Lung (tissue), 12 donors: ENCODE measurements around the gene PAXX. TPM values are rescaled to one million over a fixed set of nuclear protein-coding genes. Genes with fewer than 3 reads are reported as not detected.

Experiments
- ATAC-seq: fragments of 200-7000 bp; cut with Tn5 transposase; one replicate; pipeline ENCODE4 v1.9.1; 2020; ENCODE audit warnings: moderate number of reproducible peaks; ENCODE audit not compliant: insufficient read depth, low FRiP score
- DNase-seq, 3 donors: peaks; one replicate each; pipeline ENCODE4 v3.0.0-alpha.2; 2013 to 2017
- H3K27ac ChIP-seq, 2 donors: one replicate each; pipeline ENCODE4 v1.5.1; 2013; ENCODE audit warnings: mild to moderate bottlenecking in 2 of 2, moderate library complexity in 2 of 2, control low read depth in 1 of 2, inconsistent platforms in 1 of 2, low read depth in 1 of 2, low read length in 1 of 2
- H3K27me3 ChIP-seq, 3 donors: one replicate each; pipeline ENCODE4 v1.5.1; 2013; ENCODE audit warnings: low read length in 2 of 3; ENCODE audit not compliant: control insufficient read depth in 3 of 3, insufficient read depth in 3 of 3
- H3K36me3 ChIP-seq, 4 donors: one replicate each; pipeline ENCODE4 v1.5.1; 2013; ENCODE audit warnings: low read length in 4 of 4, mild to moderate bottlenecking in 1 of 4, moderate library complexity in 1 of 4; ENCODE audit not compliant: control insufficient read depth in 4 of 4, insufficient read depth in 4 of 4
- H3K4me1 ChIP-seq, 5 donors: one replicate each; pipeline ENCODE4 v1.5.1; 2013; ENCODE audit warnings: low read length in 5 of 5, mild to moderate bottlenecking in 2 of 5, moderate library complexity in 1 of 5; ENCODE audit not compliant: control insufficient read depth in 5 of 5, insufficient read depth in 5 of 5
- H3K4me3 ChIP-seq: one replicate; pipeline ENCODE4 v1.5.1; 2013; ENCODE audit warnings: mild to moderate bottlenecking, control low read depth, moderate library complexity
- H3K9ac ChIP-seq, 2 donors: one replicate each; pipeline ENCODE4 v1.5.1; 2013; ENCODE audit warnings: low read length in 2 of 2, control low read depth in 1 of 2; ENCODE audit not compliant: insufficient read depth in 1 of 2
- H3K9me3 ChIP-seq, 4 donors: one replicate each; pipeline ENCODE4 v1.5.1; 2013; ENCODE audit warnings: low read length in 3 of 4, mild to moderate bottlenecking in 1 of 4, moderate library complexity in 1 of 4; ENCODE audit not compliant: control insufficient read depth in 4 of 4, insufficient read depth in 3 of 4
- CTCF ChIP-seq: IDR thresholded peaks from 2 replicates; pipeline ENCODE4 v1.5.1; 2012; ENCODE audit warnings: mild to moderate bottlenecking; ENCODE audit errors: control extremely low read depth, extremely low read depth
- WGBS, 2 donors: extraction: QIAGEN DNeasy Blood & Tissue Kit; methylation state at CpG; one replicate each; pipeline ENCODE4 v1.1.7; 2013; 5-methylcytosine and 5-hydroxymethylcytosine counted together
- polyA plus RNA-seq, 2 donors: library from polyadenylated mRNA; stranded (reverse); fragments of 200-250 nt; gene quantifications; one replicate each; pipeline ENCODE4 v1.2.1, GENCODE V29; 2013
- total RNA-seq, 2 donors: library from RNA; depleted of rRNA in 1 of 2; stranded (reverse); fragments of >200 nt in 1 of 2; gene quantifications; one replicate each; pipeline ENCODE4 v1.2.1, GENCODE V29; 2014 to 2021
- donor health status: control.
- donor health status: control.
- donor health status: Bipolar disorder and iron deficiency.
- donor health status: healthy.
- donor health status: DM: yes; HTN: yes; CAD: no.

Gene PAXX
- total and polyA plus RNA-seq, 4 donors: 16.6 to 172 (median 59.4) TPM

GRCh38 chr9:137027369-137028262 lies 35.4 kb downstream of the PAXX start, which contains the start of gene ABCA2:
Gene ABCA2, minus strand, starts transcription at chr9:137028237. Its CDS starts 97 bp downstream, at chr9:137028140.
- Histone ChIP-seq H3K9me3 (no peaks in the 10 kb centered on the region), H3K4me3 (peak within 1 kb of the TSS; percentile 36), H3K9ac (peak within 1 kb of the TSS in 1 of 2 donors; percentile 28), H3K27me3 (peaks cover 0 to 3% (median 0%) of the 10 kb centered on the region in 3 donors), H3K27ac (no peak within 1 kb of the TSS), H3K36me3 (no peaks in the 10 kb centered on the region), H3K4me1 (peaks cover 0 to 15% (median 13%) of the 10 kb centered on the region in 5 donors)
- no peak for TF ChIP-seq CTCF
- 4 to 10% methylated on average over 45 to 95 of the region's 95 CpGs for WGBS, 2 donors
- DNase-seq (no peak), ATAC-seq (no peak)

- 1% methylated on average over 75 to 98 of the region's 98 CpGs for WGBS, 2 donors
- H3K4me3 ChIP-seq: no peak overlapping the region
- H3K9ac ChIP-seq: peak overlapping the region in 1 of 2 donors; percentile 28
- H3K4me1 ChIP-seq: peaks cover 0 to 15% (median 10%) of the 10 kb centered on the region in 5 donors
- no peaks in the 10 kb centered on the region for H3K9me3 ChIP-seq
- DNase-seq (peak; percentile 52 to 72 (median 63)), ATAC-seq (no peak)
- peaks cover 0 to 3% (median 0%) of the 10 kb centered on the region in 3 donors for H3K27me3 ChIP-seq
- H3K36me3 ChIP-seq: no peaks in the 10 kb centered on the region
- no peak overlapping the region for H3K27ac ChIP-seq
- TF ChIP-seq CTCF: peak; percentile 35
Observed at GRCh38 chr9:137028263-137029057, 36.2 kb downstream of the PAXX start.

- H3K9ac ChIP-seq: no peak overlapping the region
- no peak overlapping the region for H3K4me3 ChIP-seq
- peak overlapping the region in 1 of 2 donors; percentile 34 for H3K27ac ChIP-seq
- TF ChIP-seq CTCF: peak; percentile 62
- DNase-seq: peak; percentile 40 to 60 (median 40)
- peaks cover 0 to 3% (median 0%) of the 10 kb centered on the region in 3 donors for H3K27me3 ChIP-seq
- peak; percentile 54 for ATAC-seq
- 19 to 28% methylated on average over 18 to 19 of the region's 19 CpGs for WGBS, 2 donors
- H3K36me3 ChIP-seq: no peaks in the 10 kb centered on the region
- H3K9me3 ChIP-seq: no peaks in the 10 kb centered on the region
- peaks cover 0 to 15% (median 7%) of the 10 kb centered on the region in 5 donors for H3K4me1 ChIP-seq
Observed at GRCh38 chr9:137029058-137029936, 37.1 kb downstream of the PAXX start.
